Raji (cell line): ENCODE measurements around the gene CUL3.

ENCODE experiments used
- POLR2A ChIP-seq: IDR thresholded peaks from 2 replicates; pipeline ENCODE4 v1.6.1; 2011; ENCODE audit warnings: low read depth, low read length, control low read depth; ENCODE audit not compliant: insufficient read depth

Gene CUL3

DNA sequence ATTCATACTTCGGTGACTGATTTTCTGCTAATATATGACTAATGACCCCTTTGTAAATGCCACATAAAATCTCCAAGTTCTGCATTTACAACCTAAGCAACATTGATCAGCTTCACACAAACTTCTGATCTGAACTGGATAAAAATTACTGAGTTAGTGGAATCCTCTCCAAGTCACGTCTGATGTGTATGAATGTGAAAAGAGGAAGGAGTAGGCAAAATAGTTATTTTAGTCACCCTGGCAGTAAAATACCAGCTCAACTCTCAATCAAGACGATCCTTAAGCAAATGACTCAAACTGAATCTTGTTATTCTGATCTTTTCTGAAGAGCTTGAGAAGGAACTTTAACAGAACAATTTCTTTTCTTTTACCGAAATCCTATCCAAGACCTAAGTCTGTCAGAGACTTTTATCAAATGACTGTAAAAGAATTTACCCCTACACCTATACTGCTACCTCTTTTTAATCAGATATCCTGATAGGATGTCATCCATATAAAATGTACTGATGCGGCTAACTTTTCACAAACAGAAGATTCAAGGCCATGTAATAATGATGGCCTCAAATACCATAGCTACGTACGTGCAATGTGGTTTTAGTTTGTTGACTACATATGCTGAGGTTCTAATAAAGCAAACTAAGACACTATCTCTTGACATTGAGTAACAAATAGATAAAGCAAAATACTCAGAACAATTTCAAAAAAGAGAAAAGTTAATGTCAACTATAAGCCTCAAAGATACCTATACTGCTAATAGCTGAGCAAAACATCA lies 23.7 kb downstream of the CUL3 start:
- TF ChIP-seq POLR2A = no peak

DNA sequence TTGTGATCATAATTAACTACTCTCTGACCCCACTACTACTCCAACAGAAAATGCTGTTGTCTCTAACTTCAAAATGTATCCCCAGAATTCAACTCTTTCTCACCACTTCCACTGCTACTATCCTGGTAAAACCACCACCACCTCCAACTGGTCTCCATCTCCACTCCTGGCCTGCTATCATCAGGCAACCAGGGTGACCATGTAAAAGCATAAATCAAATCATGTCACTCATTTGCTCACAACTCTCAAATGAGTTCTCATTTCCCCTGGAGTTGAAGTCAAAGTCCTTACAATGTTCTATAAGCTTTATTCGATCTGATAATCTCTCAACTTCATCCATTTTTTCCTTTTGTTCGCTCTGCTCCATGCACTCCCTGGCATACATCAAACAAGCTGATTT lies 24.6 kb downstream of the CUL3 start:
- TF ChIP-seq POLR2A = no peak

DNA sequence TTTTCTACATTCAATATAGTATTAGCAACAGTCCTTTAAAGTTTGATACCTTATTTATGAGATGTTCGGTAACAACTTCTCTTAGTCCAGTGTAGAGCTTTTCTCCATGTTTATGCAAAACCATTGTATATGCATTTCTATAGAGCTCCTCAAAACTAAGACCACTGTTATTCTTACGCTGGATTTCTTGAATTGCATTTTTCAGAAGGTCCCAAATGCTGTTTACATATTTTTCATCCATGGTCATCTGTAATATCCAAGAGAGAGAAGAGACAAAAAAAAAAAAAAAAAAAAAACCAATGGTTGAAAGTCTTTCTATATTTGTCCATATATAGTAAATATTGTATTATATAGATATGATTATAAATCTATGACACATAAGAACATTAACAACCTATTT lies 27.6 kb downstream of the CUL3 start:
- no peak for TF ChIP-seq POLR2A

DNA sequence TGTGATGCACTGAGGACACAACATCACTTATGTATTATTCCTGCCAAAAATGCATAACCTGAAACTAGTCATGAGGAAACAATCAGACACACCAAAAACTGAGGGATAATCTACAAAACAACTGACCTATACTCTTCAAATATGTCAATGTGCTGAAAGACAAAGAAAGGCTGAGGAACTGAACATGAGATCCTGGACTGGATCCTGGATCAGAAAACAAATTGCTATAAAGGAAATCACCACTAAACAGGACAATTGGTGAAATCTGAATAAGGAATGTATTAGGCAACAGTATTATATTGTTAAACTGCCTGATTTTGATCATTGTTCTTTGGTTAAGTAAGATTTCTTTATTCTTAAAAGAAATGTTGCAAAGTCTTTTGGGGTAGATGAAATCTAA lies 28.8 kb downstream of the CUL3 start:
- TF ChIP-seq POLR2A = no peak

DNA sequence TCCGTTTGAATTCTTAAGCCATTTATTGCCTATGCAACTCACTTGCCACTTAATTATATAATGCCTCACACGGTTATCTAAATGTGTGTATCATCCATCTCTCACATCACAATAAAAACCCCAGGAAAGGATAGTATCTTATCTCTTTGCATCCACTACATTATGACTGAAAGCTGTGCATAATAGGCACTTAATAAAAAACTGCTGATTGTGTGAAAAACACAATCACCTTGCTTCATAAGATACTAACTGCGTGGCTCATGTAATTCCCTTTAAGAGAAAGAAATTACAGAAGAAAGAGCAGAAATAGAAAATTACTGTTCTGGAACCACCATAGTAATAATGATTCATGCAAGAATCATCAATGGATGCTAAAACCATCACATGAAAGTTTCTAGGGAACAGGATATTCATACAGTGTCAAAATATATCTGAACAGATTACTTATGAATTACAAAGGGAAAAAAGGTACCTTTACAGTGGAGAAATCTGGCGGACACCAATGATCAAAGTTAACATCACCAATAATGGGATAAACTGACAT lies 29.3 kb downstream of the CUL3 start:
- no peak for TF ChIP-seq POLR2A

DNA sequence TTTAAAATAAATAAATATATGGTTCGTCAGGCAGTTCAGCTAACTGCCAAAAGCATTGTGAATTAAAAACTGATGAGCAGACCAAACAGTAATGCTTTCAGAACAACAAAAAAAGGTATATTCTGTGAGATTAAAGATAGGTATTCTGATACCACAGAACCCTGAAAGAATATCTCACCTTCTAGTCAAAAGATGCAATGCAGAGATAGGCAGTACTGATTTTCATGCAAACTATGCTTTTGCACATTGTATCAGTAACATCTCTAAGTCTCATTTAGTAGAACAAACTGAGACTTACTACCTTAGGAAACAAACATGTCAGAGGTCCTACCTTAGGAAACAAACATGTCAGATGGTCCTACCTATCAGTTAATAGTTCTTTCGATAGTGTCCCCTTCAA lies 32.4 kb downstream of the CUL3 start:
- TF ChIP-seq POLR2A = no peak

DNA sequence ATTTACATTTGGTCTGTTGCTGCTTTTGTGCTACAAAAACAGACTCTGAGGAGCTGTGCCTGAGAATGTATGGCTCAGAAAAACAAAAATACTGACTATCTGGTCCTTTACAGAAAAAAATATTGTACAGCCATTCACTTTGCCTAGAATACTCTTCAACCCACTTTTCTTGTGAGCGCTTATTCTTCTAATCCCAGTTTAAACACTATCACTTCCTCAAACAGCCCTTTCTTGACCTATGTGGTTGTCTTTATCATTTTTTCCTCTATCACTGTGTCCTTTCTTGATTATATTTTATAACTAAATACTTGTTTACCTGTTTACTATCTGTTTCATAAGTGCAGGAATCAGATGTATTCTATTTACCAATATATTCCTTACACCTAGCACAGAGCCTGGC lies 33.5 kb downstream of the CUL3 start:
- no peak for TF ChIP-seq POLR2A

DNA sequence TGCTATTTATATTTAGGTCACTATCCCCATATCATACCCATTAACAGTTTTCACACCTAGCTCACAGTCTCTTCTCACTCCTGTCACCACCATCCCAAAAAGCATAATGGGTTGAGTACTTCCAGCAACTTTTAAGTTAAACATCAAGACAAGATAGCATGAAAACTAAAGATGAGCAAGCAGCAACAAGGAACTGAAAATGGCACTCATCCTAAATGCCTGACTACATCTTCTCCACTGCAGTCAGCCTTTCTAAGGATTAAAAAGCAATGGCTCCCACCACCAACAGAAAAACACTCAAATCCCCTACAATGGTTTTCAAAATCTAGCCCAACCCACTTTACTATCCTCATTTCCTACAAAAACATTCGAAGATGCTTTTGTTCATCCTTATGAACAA lies 38.2 kb downstream of the CUL3 start:
- TF ChIP-seq POLR2A = no peak

DNA sequence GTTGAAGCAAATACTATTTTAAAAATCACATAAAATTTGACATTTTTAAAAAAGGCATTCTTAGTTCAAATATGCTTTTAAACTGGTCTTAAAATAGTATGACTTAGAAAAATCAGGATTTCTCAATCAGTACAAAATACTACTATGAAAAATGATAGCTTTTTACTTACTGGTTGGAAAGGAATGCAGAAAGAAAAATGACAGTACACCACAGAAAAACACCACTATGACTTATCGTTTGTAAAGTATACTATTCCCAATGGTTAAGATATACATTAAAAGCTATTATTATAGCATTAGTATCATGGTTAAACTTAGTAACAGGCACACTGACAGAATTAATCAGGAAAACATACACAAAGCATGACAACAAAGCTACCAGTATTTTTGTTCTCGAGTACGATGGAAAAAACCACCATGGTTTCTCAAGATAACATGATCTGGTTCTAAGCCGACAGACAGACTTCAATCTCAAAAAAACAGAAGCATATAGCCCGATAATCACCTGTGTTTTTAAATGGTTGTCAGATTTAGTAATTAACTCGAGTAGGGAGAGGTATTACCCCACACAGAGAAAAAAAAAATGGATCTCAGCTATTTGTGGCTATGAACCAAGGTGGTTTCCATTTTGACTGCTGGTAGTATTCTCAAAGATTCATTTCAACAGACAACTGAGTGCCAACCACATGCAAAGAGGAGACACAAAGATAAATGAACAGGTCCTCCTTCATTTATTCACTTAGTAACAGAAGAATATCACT lies 39.1 kb downstream of the CUL3 start:
- TF ChIP-seq POLR2A = no peak

DNA sequence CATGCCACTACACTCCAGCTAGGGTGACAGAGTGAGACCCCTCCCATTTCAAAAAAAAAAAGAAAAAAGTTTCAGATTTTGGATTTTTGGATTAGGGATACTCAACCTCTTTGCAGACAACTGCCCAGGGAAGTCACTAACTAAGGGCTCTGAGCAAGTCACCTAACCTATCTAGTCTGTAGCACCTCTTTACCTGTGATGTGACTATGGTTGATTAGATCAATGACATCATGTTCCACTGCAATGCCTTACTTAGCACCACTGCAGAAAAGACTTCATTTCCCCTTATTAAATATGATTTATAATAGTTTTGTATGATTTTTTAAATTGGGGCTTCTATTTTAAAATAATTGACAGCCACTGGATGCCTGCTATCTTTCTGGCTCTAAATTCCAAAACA lies 41.2 kb downstream of the CUL3 start:
- no peak for TF ChIP-seq POLR2A

DNA sequence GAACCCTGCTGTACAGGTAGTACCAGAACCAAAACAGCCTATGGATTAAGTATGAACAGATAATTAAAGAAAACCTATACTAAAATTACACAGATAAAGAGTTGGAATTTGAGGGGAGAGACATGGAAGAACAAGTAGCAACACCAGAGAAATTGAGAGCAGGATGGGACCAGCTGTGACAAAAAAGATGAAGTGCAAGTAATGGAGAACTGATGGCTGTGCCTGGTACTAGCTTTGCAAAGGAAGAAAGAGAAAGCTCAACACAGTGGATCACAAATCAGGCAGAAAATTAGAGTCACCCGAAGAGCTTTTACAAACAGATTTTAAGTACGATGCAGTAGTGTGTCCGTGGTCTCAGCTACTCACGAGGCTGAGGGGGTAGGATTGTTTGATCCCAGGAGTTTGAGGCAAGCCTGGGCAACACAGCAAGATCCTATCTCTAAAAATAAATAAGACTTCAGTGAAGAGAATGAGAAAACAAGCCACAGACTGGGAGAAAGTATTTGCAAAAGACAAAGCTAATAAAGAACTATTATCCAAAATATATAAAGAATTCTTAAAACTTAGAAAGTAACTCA lies 46.5 kb downstream of the CUL3 start:
- no peak for TF ChIP-seq POLR2A

DNA sequence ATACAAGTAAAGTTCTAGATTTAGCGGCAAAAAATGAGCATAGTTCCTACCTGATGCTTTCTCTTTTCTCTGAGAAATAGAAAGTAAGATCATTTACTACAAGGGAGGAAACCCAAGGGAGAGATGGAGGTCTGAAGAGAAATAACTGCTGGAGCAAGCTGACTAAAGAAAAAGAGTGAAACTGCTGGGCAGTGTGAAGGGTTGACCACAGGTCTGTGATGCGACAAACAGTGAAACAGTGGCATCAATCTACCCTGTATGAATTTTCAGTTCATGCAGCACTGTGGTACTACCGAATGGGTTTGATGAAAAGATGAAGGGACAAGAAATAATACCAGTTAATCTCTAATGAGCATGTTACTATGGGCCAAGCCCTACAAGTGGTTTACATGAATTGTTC lies 52.2 kb downstream of the CUL3 start:
- no peak for TF ChIP-seq POLR2A

DNA sequence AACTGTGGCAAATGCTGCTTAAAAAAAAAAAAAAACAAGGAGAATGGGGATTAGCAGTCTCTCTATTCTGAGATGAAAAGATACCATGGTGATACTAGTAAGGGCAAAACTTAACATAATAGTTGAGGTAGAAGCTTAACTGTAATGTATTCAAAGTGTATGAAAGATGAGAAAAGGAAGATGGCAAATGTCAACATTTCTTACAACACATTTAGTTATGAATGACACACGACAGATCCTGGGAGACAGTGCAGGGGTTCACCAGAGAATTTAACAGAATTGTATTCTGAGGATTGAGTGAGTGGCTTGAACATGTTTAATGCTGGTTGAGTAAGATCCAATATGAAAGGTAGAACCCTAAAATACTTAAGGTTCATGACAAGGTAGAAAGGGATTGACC lies 52.7 kb downstream of the CUL3 start:
- no peak for TF ChIP-seq POLR2A

DNA sequence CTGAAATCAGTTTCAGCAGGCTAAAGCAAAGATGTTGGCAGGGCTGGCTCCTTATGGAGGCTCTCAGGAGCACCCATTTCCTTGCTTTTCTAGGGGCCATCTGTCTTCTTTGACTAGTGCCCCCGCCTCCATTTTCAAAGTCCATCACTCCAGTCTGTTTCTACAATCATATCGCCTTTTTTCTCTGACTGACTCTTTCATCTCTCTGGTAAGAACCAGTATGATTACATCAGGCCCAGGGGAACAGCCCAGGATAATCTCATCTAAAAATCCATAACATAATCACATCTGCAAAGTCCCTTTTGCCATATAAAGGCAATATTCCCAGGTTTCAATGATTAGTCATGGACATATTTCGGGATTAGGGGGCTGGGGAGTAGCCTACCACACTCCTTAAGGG lies 57.0 kb downstream of the CUL3 start:
- TF ChIP-seq POLR2A = no peak

DNA sequence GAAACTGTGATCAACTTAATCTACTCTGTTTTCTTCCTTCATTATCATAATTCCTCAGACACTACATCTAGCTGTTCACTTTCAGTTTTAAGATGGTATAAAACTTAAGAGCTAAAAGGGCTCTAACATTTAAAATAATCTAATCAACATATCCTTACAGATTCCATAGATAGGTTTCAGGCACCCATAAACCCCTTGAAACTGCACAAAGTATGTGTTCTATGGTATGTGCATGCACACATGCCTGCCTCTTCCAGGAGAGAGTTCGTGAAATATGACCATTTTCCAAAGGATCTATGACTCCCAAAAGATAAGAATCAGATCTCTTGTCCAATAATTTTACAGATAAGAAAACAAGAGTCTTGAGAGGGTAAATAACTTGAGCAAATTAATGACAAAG lies 59.4 kb downstream of the CUL3 start:
- no peak for TF ChIP-seq POLR2A

DNA sequence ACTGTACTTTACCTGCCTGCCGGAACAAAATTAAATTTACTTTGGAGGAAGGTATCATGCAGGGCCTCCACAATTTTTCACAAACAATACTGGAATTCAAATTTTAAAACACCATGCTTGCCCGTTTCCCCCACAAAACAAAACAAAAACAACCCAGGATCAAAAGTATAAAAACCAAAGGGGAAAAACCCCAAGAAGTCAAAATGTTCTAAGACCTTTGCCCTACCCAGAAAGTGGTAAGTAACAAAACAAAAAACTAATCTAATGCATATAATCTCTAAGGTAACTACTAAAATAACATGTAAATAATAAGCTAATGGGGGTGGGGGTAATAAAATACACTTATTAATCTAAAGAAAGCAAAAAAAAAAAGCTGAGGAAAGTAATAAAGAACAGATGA lies 60.5 kb downstream of the CUL3 start:
- no peak for TF ChIP-seq POLR2A
